HG03108 (cell line): ENCODE measurements around the gene LOXL3.
A peak's percentile ranks its signal among the peaks of the same experiment; 100 is the strongest.
"Not testable (repeated sequence)": the region's sequence is repeated elsewhere in the genome, so short reads cannot be mapped to it uniquely, and the experiment has no call there.

Experiments
- ATAC-seq: cut with Tn5 transposase; IDR thresholded peaks from one replicate; pipeline ENCODE4 v1.9.1; 2021; ENCODE audit warnings: moderate library complexity; ENCODE audit not compliant: unreplicated experiment

Gene LOXL3

GRCh38 chr2:74497777-74498499, 55.8 kb downstream of the LOXL3 start:
- ATAC-seq, result no peak

- ATAC-seq, result no peak
Measured at GRCh38 chr2:74496997-74497776, 56.6 kb downstream of the LOXL3 start.

GRCh38 chr2:74495440-74495839, 58.3 kb downstream of the LOXL3 start:
- no peak for ATAC-seq

- ATAC-seq, result no peak
Measured at GRCh38 chr2:74493546-74493945, 60.2 kb downstream of the LOXL3 start.

- no peak for ATAC-seq
Measured at GRCh38 chr2:74491648-74492544, 61.8 kb downstream of the LOXL3 start.

- ATAC-seq, result no peak
Measured at GRCh38 chr2:74489906-74490305, 63.8 kb downstream of the LOXL3 start.

GRCh38 chr2:74488643-74489481, 64.9 kb downstream of the LOXL3 start:
- no peak for ATAC-seq

GRCh38 chr2:74486141-74486540, 67.6 kb downstream of the LOXL3 start:
- ATAC-seq, result no peak

GRCh38 chr2:74483675-74484164, 70.0 kb downstream of the LOXL3 start:
- not testable (repeated sequence) for ATAC-seq

GRCh38 chr2:74482801-74483674, 70.7 kb downstream of the LOXL3 start, which contains the start of the genes CCDC142 and TTC31:
TSS of gene CCDC142 (minus strand) at chr2:74482998. CDS start at chr2:74482837, 161 bp downstream.
TSS of gene TTC31 (plus strand) at chr2:74483081. CDS start at chr2:74483096, 15 bp downstream.
- ATAC-seq, result peak; percentile 88
